IMR-90 (cell line): Measurements from ENCODE around the gene GZMM. TPM values are rescaled to one million over a fixed set of nuclear protein-coding genes. Genes with fewer than 3 reads are reported as not detected.

Source experiments
- ATAC-seq: fragments of 200-7000 bp; cut with Tn5 transposase; 2 replicates; pipeline ENCODE4 v1.9.1; 2020; ENCODE audit warnings: low read depth, mild to moderate bottlenecking, moderate library complexity
- BruUV-seq: library from RNA; stranded (reverse); fragments of 400-500 nt; replicated peaks from 2 replicates; lab custom pipeline; 2021; lab: Mats Ljungman, UMichigan
- CTCF ChIA-PET: fragments of 300-600 bp; formaldehyde crosslinking; extraction: SDS; loops from one replicate; lab custom pipeline; 2021; ENCODE audit warnings: antibody characterized with exemption; lab: Yijun Ruan, JAX
- POLR2A ChIA-PET: fragments of 300-600 bp; sonication (Branson Sonifier 250); formaldehyde crosslinking; loops from one replicate; lab custom pipeline; 2022; ENCODE audit warnings: antibody characterized with exemption; ENCODE audit not compliant: unreplicated experiment; lab: Charles Lee
- DNase-seq: peaks from one replicate; pipeline ENCODE4 v3.0.0; 2013
- H2AFZ ChIP-seq: replicated peaks from 2 replicates; pipeline ENCODE3; 2013; ENCODE audit warnings: low read length, mild to moderate bottlenecking; ENCODE audit not compliant: poor library complexity
- H2AK5ac ChIP-seq: 2 replicates; pipeline ENCODE4 v1.6.1; 2013; ENCODE audit warnings: low read depth, low read length, inconsistent platforms
- H2AK9ac ChIP-seq: replicated peaks from 2 replicates; pipeline ENCODE3; 2013; ENCODE audit warnings: mild to moderate bottlenecking, low read depth, low read length, moderate library complexity; ENCODE audit not compliant: poor library complexity
- H2BK120ac ChIP-seq: 2 replicates; pipeline ENCODE4 v1.6.1; 2013; ENCODE audit warnings: low read depth, low read length, inconsistent platforms
- H2BK15ac ChIP-seq: 3 replicates; pipeline ENCODE4 v1.6.1; 2013; ENCODE audit warnings: low read depth, low read length, inconsistent platforms
- H2BK20ac ChIP-seq: 2 replicates; pipeline ENCODE4 v1.6.1; 2013; ENCODE audit warnings: low read depth, mild to moderate bottlenecking, inconsistent platforms, low read length, moderate library complexity
- H2BK5ac ChIP-seq: 2 replicates; pipeline ENCODE4 v1.6.1; 2013; ENCODE audit warnings: mild to moderate bottlenecking, low read depth, low read length, inconsistent platforms; ENCODE audit not compliant: poor library complexity, severe bottlenecking
- H3K14ac ChIP-seq: replicated peaks from 2 replicates; pipeline ENCODE4 v1.6.1; 2013; ENCODE audit warnings: low read depth, low read length, inconsistent platforms
- H3K18ac ChIP-seq: 2 replicates; pipeline ENCODE4 v1.6.1; 2013; ENCODE audit warnings: low read depth, low read length, control low read depth
- H3K23ac ChIP-seq: 2 replicates; pipeline ENCODE4 v1.6.1; 2013; ENCODE audit warnings: low read depth, low read length, inconsistent platforms
- H3K27ac ChIP-seq: 2 replicates; pipeline ENCODE4 v1.5.1; 2013; ENCODE audit warnings: mild to moderate bottlenecking, control low read depth, low read length; ENCODE audit not compliant: insufficient read depth
- H3K27me3 ChIP-seq: 2 replicates; pipeline ENCODE4 v1.6.1; 2013; ENCODE audit warnings: low read length; ENCODE audit not compliant: control insufficient read depth, insufficient read depth
- H3K36me3 ChIP-seq: 2 replicates; pipeline ENCODE4 v1.6.1; 2013; ENCODE audit warnings: low read length, mixed read lengths; ENCODE audit not compliant: control insufficient read depth, insufficient read depth
- H3K4ac ChIP-seq: 2 replicates; pipeline ENCODE4 v1.6.1; 2013; ENCODE audit warnings: low read depth, low read length, inconsistent platforms
- H3K4me1 ChIP-seq: 2 replicates; pipeline ENCODE4 v1.6.1; 2013; ENCODE audit warnings: low read length, mixed read lengths; ENCODE audit not compliant: control insufficient read depth, insufficient read depth
- H3K4me2 ChIP-seq: 2 replicates; pipeline ENCODE4 v1.6.1; 2013; ENCODE audit warnings: low read depth, mild to moderate bottlenecking, control low read depth, low read length, moderate library complexity
- H3K4me3 ChIP-seq: 2 replicates; pipeline ENCODE4 v1.5.1; 2013; ENCODE audit warnings: low read depth, mild to moderate bottlenecking, control low read depth, low read length, moderate library complexity; ENCODE audit not compliant: insufficient read depth
- H3K56ac ChIP-seq: 2 replicates; pipeline ENCODE4 v1.6.1; 2013; ENCODE audit warnings: low read length, inconsistent platforms; ENCODE audit not compliant: insufficient read depth; ENCODE audit errors: extremely low read depth
- H3K79me1 ChIP-seq, 2 experiments: 2 replicates each; pipeline ENCODE4 v1.6.1; 2013; ENCODE audit warnings: low read length in 2 of 2, inconsistent platforms in 1 of 2, low read depth in 1 of 2
- H3K9ac ChIP-seq: 2 replicates; pipeline ENCODE4 v1.6.1; 2013; ENCODE audit warnings: low read depth, low read length, control low read depth
- H3K9me1 ChIP-seq: 2 replicates; pipeline ENCODE4 v1.6.1; 2013; ENCODE audit warnings: low read length, inconsistent platforms; ENCODE audit not compliant: insufficient read depth
- H3K9me3 ChIP-seq: 2 replicates; pipeline ENCODE4 v1.6.1; 2013; ENCODE audit warnings: low read length; ENCODE audit not compliant: control insufficient read depth, insufficient read depth
- H4K20me1 ChIP-seq: 2 replicates; pipeline ENCODE4 v1.6.1; 2013; ENCODE audit warnings: low read length, inconsistent platforms; ENCODE audit not compliant: insufficient read depth
- H4K5ac ChIP-seq: 2 replicates; pipeline ENCODE4 v1.6.1; 2013; ENCODE audit warnings: mild to moderate bottlenecking, low read depth, low read length, control low read depth
- H4K8ac ChIP-seq, 2 experiments: 2 replicates each; pipeline ENCODE4 v1.6.1; 2013; ENCODE audit warnings: low read depth in 2 of 2, low read length in 2 of 2, control low read depth in 1 of 2, inconsistent platforms in 1 of 2
- H4K91ac ChIP-seq: 2 replicates; pipeline ENCODE4 v1.6.1; 2013; ENCODE audit warnings: low read depth, low read length, inconsistent platforms; ENCODE audit not compliant: insufficient read depth
- BHLHE40 ChIP-seq: fragments of 150-350 bp; IDR thresholded peaks from 2 replicates; pipeline ENCODE4 v1.6.1; 2016; ENCODE audit warnings: mild to moderate bottlenecking, low read depth, low read length
- CHD1 ChIP-seq: IDR thresholded peaks from 2 replicates; pipeline ENCODE4 v1.6.1; 2012; ENCODE audit warnings: low read depth, low read length, improper control_type of control experiment
- CTCF ChIP-seq: conservative IDR thresholded peaks from 2 replicates; pipeline ENCODE4 v1.5.1; 2012; ENCODE audit warnings: mild to moderate bottlenecking, low read depth, low read length, improper control_type of control experiment
- ELK1 ChIP-seq: fragments of 150-350 bp; IDR thresholded peaks from 2 replicates; pipeline ENCODE4 v1.6.1; 2016; ENCODE audit warnings: low read depth, mild to moderate bottlenecking, low read length, moderate library complexity, borderline replicate concordance
- FOS ChIP-seq: fragments of 150-350 bp; IDR thresholded peaks from 2 replicates; pipeline ENCODE4 v1.6.1; 2016; ENCODE audit warnings: low read depth, low read length
- MAFK ChIP-seq: IDR thresholded peaks from 2 replicates; pipeline ENCODE4 v1.6.1; 2012; ENCODE audit warnings: low read depth, low read length, improper control_type of control experiment
- MAZ ChIP-seq: IDR thresholded peaks from 2 replicates; pipeline ENCODE4 v1.6.1; 2012; ENCODE audit warnings: low read depth, mild to moderate bottlenecking, low read length, improper control_type of control experiment, moderate library complexity, borderline replicate concordance
- MXI1 ChIP-seq: IDR thresholded peaks from 2 replicates; pipeline ENCODE4 v1.6.1; 2012; ENCODE audit warnings: low read depth, mild to moderate bottlenecking, low read length, moderate library complexity, borderline replicate concordance
- NFE2L2 ChIP-seq: fragments of 150-350 bp; IDR thresholded peaks from 2 replicates; pipeline ENCODE4 v1.6.1; 2016; ENCODE audit warnings: low read depth, mild to moderate bottlenecking, low read length
- POLR2A ChIP-seq: IDR thresholded peaks from 2 replicates; pipeline ENCODE4 v1.6.1; 2012; ENCODE audit warnings: mild to moderate bottlenecking, low read depth, low read length
- RAD21 ChIP-seq: IDR thresholded peaks from 2 replicates; pipeline ENCODE4 v1.6.1; 2012; ENCODE audit warnings: low read length, improper control_type of control experiment
- RCOR1 ChIP-seq: IDR thresholded peaks from 2 replicates; pipeline ENCODE4 v1.6.1; 2012; ENCODE audit warnings: mild to moderate bottlenecking, low read length, improper control_type of control experiment; ENCODE audit not compliant: insufficient replicate concordance
- RFX5 ChIP-seq: IDR thresholded peaks from 2 replicates; pipeline ENCODE4 v1.8.0; 2012; ENCODE audit warnings: low read depth, mild to moderate bottlenecking, low read length, moderate library complexity
- SMC3 ChIP-seq: fragments of 150-350 bp; IDR thresholded peaks from 2 replicates; pipeline ENCODE4 v1.6.1; 2016; ENCODE audit warnings: low read depth, mild to moderate bottlenecking, antibody characterized with exemption, low read length, moderate library complexity
- USF2 ChIP-seq: fragments of 150-350 bp; IDR thresholded peaks from 2 replicates; pipeline ENCODE4 v1.6.1; 2017; ENCODE audit warnings: mild to moderate bottlenecking, antibody characterized with exemption, low read length, low read depth
- WGBS, 2 experiments: methylation state at CpG; one replicate each; pipeline versions ENCODE4 v1.1.5 to v1.1.7; 2013; ENCODE audit warnings: missing lambda C conversion rate in 2 of 2; ENCODE audit not compliant: insufficient read length in 1 of 2; ENCODE audit errors: extremely low coverage in 2 of 2; 5-methylcytosine and 5-hydroxymethylcytosine counted together
- dilution Hi-C: fragments of 300-500 bp; cut with HindIII; formaldehyde crosslinking; loops from one replicate; pipeline ENCODE4 v1.14.3; 2018; ENCODE audit warnings: low sequenced_read_pairs; ENCODE audit not compliant: unreplicated experiment
- in situ Hi-C: fragments of 300-500 bp; cut with MboI; formaldehyde crosslinking; loops from 3 replicates; pipeline ENCODE4 v1.14.3; 2019; ENCODE audit warnings: low sequenced_read_pairs, inconsistent platforms, mixed read lengths
- intact Hi-C: fragments of 100-400 bp; cut with micrococcal nuclease; formaldehyde crosslinking; loops from 2 replicates; pipeline ENCODE4 v1.10.0; 2022
- polyA plus RNA-seq, 3 experiments: library from polyadenylated mRNA; depleted of rRNA; stranded (reverse); fragments of >200 nt; gene quantifications; 2 replicates each; pipeline ENCODE4 v1.2.3, GENCODE V29; 2012; ENCODE audit warnings: low replicate concordance in 1 of 3
- total RNA-seq: library from RNA; depleted of rRNA; stranded (reverse); fragments of >200 nt; gene quantifications from 2 replicates; pipeline ENCODE4 v1.2.3, GENCODE V29; 2012

GZMM gene
- total and polyA plus RNA-seq, 2 of the 4 experiments (the other 2 are of a cell fraction): 0.24 TPM; not detected in 1

- Histone ChIP-seq H4K91ac (no peak overlapping the region), H3K4me2 (no peak overlapping the region), H3K9me3 (no peaks in the 10 kb centered on the region), H2AK9ac (no peak overlapping the region), H3K36me3 (peaks cover 12% of the 10 kb centered on the region), H4K8ac (no peak overlapping the region), H3K4me3 (no peak overlapping the region), H3K27me3 (no peaks in the 10 kb centered on the region), H4K5ac (no peak overlapping the region), H3K18ac (no peak overlapping the region), H3K23ac (no peak overlapping the region), H3K79me1 (peaks cover 4 to 42% of the 10 kb centered on the region in 2 experiments), H2BK5ac (no peak overlapping the region), H2BK120ac (no peak overlapping the region), H3K56ac (no peak overlapping the region), H2BK15ac (no peak overlapping the region), H3K27ac (no peak overlapping the region), H3K9ac (no peak overlapping the region), H3K14ac (no peak overlapping the region), H2AK5ac (no peak overlapping the region; the same call in 1 of the 2 replicates), H2AFZ (no peak overlapping the region), H4K20me1 (peaks cover 10% of the 10 kb centered on the region), H3K4ac (no peak overlapping the region), H3K9me1 (peaks cover 8% of the 10 kb centered on the region; the same call in 1 of the 2 replicates), H3K4me1 (peaks cover 12% of the 10 kb centered on the region), H2BK20ac (no peak overlapping the region)
- intact Hi-C loops: no loop called here
- no TSS peak for BruUV-seq
- dilution Hi-C loops: no loop called here
- ChIA-PET CTCF (no interaction called here), POLR2A (no interaction called here)
- 78% methylated on average over 23 of the region's 62 CpGs; no CpG with 5 or more reads in 1 of the 2 experiments for WGBS, 2 experiments
- DNase-seq (no peak), ATAC-seq (no peak)
- in situ Hi-C loops: no loop called here
- TF ChIP-seq MXI1: no peak
- no peak for TF ChIP-seq RCOR1
- TF ChIP-seq BHLHE40: no peak
- TF ChIP-seq MAFK: no peak
- TF ChIP-seq CHD1: no peak
- TF ChIP-seq SMC3: no peak
- no peak for TF ChIP-seq USF2
- TF ChIP-seq NFE2L2: no peak
- no peak for TF ChIP-seq CTCF
- no peak for TF ChIP-seq POLR2A
- no peak for TF ChIP-seq RFX5
- no peak for TF ChIP-seq RAD21
- TF ChIP-seq MAZ: no peak
- TF ChIP-seq ELK1: no peak
- no peak for TF ChIP-seq FOS
These were observed 31.1 kb upstream of the GZMM start for GRCh38 chr19:512547-513365.
